A549 (cell line): ENCODE results near the gene ABCA1. TPM values are rescaled to one million over a fixed set of nuclear protein-coding genes. Genes with fewer than 3 reads are reported as not detected.
A peak's percentile ranks its signal among the peaks of the same experiment; 100 is the strongest.

Experiments
- ATAC-seq, 2 experiments: fragments of 200-7000 bp in 1 of 2; fragments of >200 bp in 1 of 2; cut with Nextera tagmentation in 1 of 2; cut with Tn5 transposase in 1 of 2; 3 replicates each; pipeline versions ENCODE4 v1.8.0 to v1.9.1; 2018 to 2020; ENCODE audit warnings: mild to moderate bottlenecking in 1 of 2, moderate library complexity in 1 of 2
- CTCF ChIA-PET: fragments of 300-600 bp; sonication (Branson Sonifier 250); formaldehyde crosslinking; extraction: SDS; loops from one replicate; lab custom pipeline; 2021; ENCODE audit warnings: antibody characterized with exemption, inconsistent platforms; lab: Yijun Ruan, JAX
- POLR2A ChIA-PET: fragments of 350-600 bp; formaldehyde crosslinking; extraction: SDS; loops from one replicate; lab custom pipeline; 2021; ENCODE audit warnings: antibody characterized with exemption, inconsistent platforms; lab: Yijun Ruan, JAX
- DNase-seq, 2 experiments: peaks; one replicate each; pipeline versions ENCODE4 v3.0.0 to v3.0.0-alpha.2; 2011 to 2016; ENCODE audit warnings: low read depth in 1 of 2, low spot score in 1 of 2
- FAIRE-seq: peaks from 2 replicates; lab custom pipeline; 2011; peaks lifted over from hg19 to GRCh38; lab: Jason Lieb, UNC
- H3K27ac ChIP-seq, 2 experiments: fragments of >200 bp; sonication (Bioruptor Twin); formaldehyde crosslinking; 3 replicates each; pipeline ENCODE4 v1.5.1; 2016 to 2017
- H3K4me1 ChIP-seq: fragments of >200 bp; sonication (Bioruptor Twin); formaldehyde crosslinking; 3 replicates; pipeline ENCODE4 v1.6.1; 2016
- H3K4me2 ChIP-seq: fragments of >200 bp; sonication (Bioruptor Twin); formaldehyde crosslinking; 3 replicates; pipeline ENCODE4 v1.6.1; 2016
- H3K4me3 ChIP-seq: fragments of >200 bp; sonication (Bioruptor Twin); formaldehyde crosslinking; 3 replicates; pipeline ENCODE4 v1.5.1; 2016
- H3K9me3 ChIP-seq: fragments of >200 bp; sonication (Bioruptor Twin); formaldehyde crosslinking; 3 replicates; pipeline ENCODE4 v1.6.1; 2016
- ATOH8 ChIP-seq: fragments of 250-450 bp; sonication (Bioruptor Pico); IDR thresholded peaks from 2 replicates; pipeline ENCODE4 v1.5.0; 2020; ENCODE audit warnings: low read depth, mild to moderate bottlenecking, moderate library complexity
- CBX2 ChIP-seq: fragments of 200-600 bp; sonication (generic); IDR thresholded peaks from 2 replicates; pipeline ENCODE4 v1.6.1; 2016; ENCODE audit warnings: low read depth, mild to moderate bottlenecking, borderline replicate concordance
- CEBPB ChIP-seq, 2 experiments: fragments of >200 bp in 1 of 2; sonication (Bioruptor Twin) in 1 of 2; formaldehyde crosslinking in 1 of 2; IDR thresholded peaks; 2 replicates each; pipeline ENCODE4 v1.6.1; 2012 to 2016
- CTCF ChIP-seq: fragments of >200 bp; sonication (Bioruptor Twin); formaldehyde crosslinking; IDR thresholded peaks from 3 replicates; pipeline ENCODE4 v1.5.1; 2016
- E2F6 ChIP-seq: IDR thresholded peaks from 2 replicates; pipeline ENCODE4 v1.6.1; 2012; ENCODE audit warnings: low read depth, borderline replicate concordance
- ELK1 ChIP-seq: fragments of 150-350 bp; IDR thresholded peaks from 2 replicates; pipeline ENCODE4 v1.6.1; 2014; ENCODE audit warnings: low read depth, mild to moderate bottlenecking, low read length
- FOSB ChIP-seq: fragments of 250-450 bp; sonication (Bioruptor Pico); IDR thresholded peaks from 2 replicates; pipeline ENCODE4 v1.5.0; 2020; ENCODE audit warnings: mild to moderate bottlenecking, moderate library complexity
- FOSL2 ChIP-seq, 2 experiments: fragments of 450-650 bp in 1 of 2; fragments of >200 bp in 1 of 2; sonication (Bioruptor Twin) in 1 of 2; formaldehyde crosslinking; IDR thresholded peaks; 2 replicates each; pipeline versions ENCODE4 v1.5.0 to v1.6.1; 2016 to 2020; ENCODE audit warnings: mild to moderate bottlenecking in 1 of 2, moderate library complexity in 1 of 2
- HDAC2 ChIP-seq: fragments of 200-600 bp; sonication (generic); IDR thresholded peaks from 2 replicates; pipeline ENCODE4 v1.6.1; 2016
- HES2 ChIP-seq: fragments of >200 bp; sonication (Bioruptor Twin); formaldehyde crosslinking; IDR thresholded peaks from 2 replicates; pipeline ENCODE4 v1.6.1; 2016
- HEYL ChIP-seq: fragments of 250-450 bp; sonication (Bioruptor Pico); IDR thresholded peaks from 2 replicates; pipeline ENCODE4 v1.8.0; 2021; ENCODE audit warnings: mild to moderate bottlenecking, moderate library complexity
- HOXA7 ChIP-seq: fragments of 250-450 bp; sonication (Bioruptor Pico); IDR thresholded peaks from 2 replicates; pipeline ENCODE4 v1.5.0; 2020; ENCODE audit warnings: mild to moderate bottlenecking, moderate library complexity
- HOXB13 ChIP-seq: fragments of 250-450 bp; sonication (Bioruptor Pico); IDR thresholded peaks from 2 replicates; pipeline ENCODE4 v1.5.0; 2020; ENCODE audit warnings: low read depth, mild to moderate bottlenecking, moderate library complexity
- JUN ChIP-seq, 2 experiments: fragments of >200 bp; sonication (Bioruptor Twin); formaldehyde crosslinking; IDR thresholded peaks; 2 replicates in 1 of 2; 3 replicates in 1 of 2; pipeline ENCODE4 v1.6.1; 2016 to 2017
- MYC ChIP-seq: IDR thresholded peaks from 2 replicates; pipeline ENCODE4 v1.6.1; 2012; ENCODE audit warnings: mild to moderate bottlenecking, inconsistent platforms, low read length, improper control_type of control experiment, borderline replicate concordance
- NFE2L2 ChIP-seq: fragments of 150-350 bp; conservative IDR thresholded peaks from 2 replicates; pipeline ENCODE4 v1.6.1; 2014; ENCODE audit warnings: low read length
- NPAS2 ChIP-seq: fragments of 250-450 bp; sonication (Bioruptor Pico); IDR thresholded peaks from 2 replicates; pipeline ENCODE4 v1.8.0; 2022; ENCODE audit warnings: mild to moderate bottlenecking, moderate library complexity, borderline replicate concordance
- PHF8 ChIP-seq: fragments of 200-600 bp; sonication (generic); IDR thresholded peaks from 2 replicates; pipeline ENCODE4 v1.6.1; 2016; ENCODE audit warnings: low read depth, mild to moderate bottlenecking, antibody characterized with exemption, moderate library complexity, borderline replicate concordance
- RARB ChIP-seq: fragments of 250-450 bp; sonication (Bioruptor Pico); IDR thresholded peaks from 2 replicates; pipeline ENCODE4 v1.8.0; 2021; ENCODE audit warnings: mild to moderate bottlenecking, moderate library complexity
- RFX5 ChIP-seq: fragments of 450-650 bp; IDR thresholded peaks from 2 replicates; pipeline ENCODE4 v1.7.1; 2014; ENCODE audit warnings: antibody characterized with exemption, mild to moderate bottlenecking, moderate library complexity
- RNF2 ChIP-seq: fragments of 200-600 bp; sonication (generic); IDR thresholded peaks from 2 replicates; pipeline ENCODE4 v1.6.1; 2016; ENCODE audit warnings: low read depth, mild to moderate bottlenecking, antibody characterized with exemption, moderate library complexity, borderline replicate concordance
- SREBF2 ChIP-seq: fragments of 450-650 bp; IDR thresholded peaks from 2 replicates; pipeline ENCODE4 v1.6.1; 2014; ENCODE audit warnings: mild to moderate bottlenecking, moderate library complexity
- TFCP2L1 ChIP-seq: fragments of 250-450 bp; sonication (Bioruptor Pico); IDR thresholded peaks from 2 replicates; pipeline ENCODE4 v1.5.0; 2021; ENCODE audit warnings: mild to moderate bottlenecking
- USF2 ChIP-seq: fragments of 450-650 bp; IDR thresholded peaks from 2 replicates; pipeline ENCODE4 v1.6.1; 2014; ENCODE audit warnings: antibody characterized with exemption
- ZFP36 ChIP-seq: fragments of 450-650 bp; IDR thresholded peaks from 2 replicates; pipeline ENCODE4 v1.6.1; 2014; ENCODE audit warnings: borderline replicate concordance; ENCODE audit not compliant: partially characterized antibody
- WGBS: methylation state at CpG from one replicate; pipeline ENCODE4 v1.1.6; 2017; ENCODE audit errors: missing lambda C conversion rate; 5-methylcytosine and 5-hydroxymethylcytosine counted together
- polyA plus RNA-seq, 4 experiments: library from polyadenylated mRNA; depleted of rRNA in 3 of 4; stranded (reverse); fragments of >200 nt; fragmentation: RNase III in 1 of 4; extraction: RNeasy Plus Mini Kit Qiagen cat#74134 plus additional on column Dnase treatment in 1 of 4; gene quantifications; 2 replicates in 3 of 4; 3 replicates in 1 of 4; pipeline ENCODE4 v1.2.3, GENCODE V29; 2011 to 2017

Gene ABCA1
- polyA plus RNA-seq, 2 of the 4 experiments (the other 2 are of a cell fraction) = 3.6 to 12.0 TPM

- no peak for DNase-seq
- CTCF ChIA-PET = interaction anchor here (0.9 to 1.7 kb wide), 4 partner anchors 9 to 561 kb away, joined by 3 to 5 read pairs (median 4); no protein-coding TSS in a partner anchor
- H3K27ac ChIP-seq = no peak overlapping the region
- ATAC-seq = no peak
- TF ChIP-seq JUN (IDR thresholded peaks at IDR 0.05) (no peak), FOSL2 (IDR thresholded peaks at IDR 0.05) (0 out of 2 replicates have a peak, but pooled peaks have one; percentile 15), FOSL2 (CRISPR knock-in tag; IDR thresholded peaks at IDR 0.05) (no peak), ATOH8 (CRISPR knock-in tag) (no peak), CEBPB (IDR thresholded peaks at IDR 0.05) (peak in 1 of 2 experiments; percentile 23; a peak in 1 of 4 replicates)
- 0 out of 3 replicates have a peak overlapping the region, but pooled peaks have one; percentile 29 for H3K4me2 ChIP-seq
- no peak for FAIRE-seq
- POLR2A ChIA-PET = no interaction called here
- WGBS = 67% methylated on average over 1 of the region's 1 CpG
- H3K4me3 ChIP-seq = no peak overlapping the region
- H3K9me3 ChIP-seq = no peaks in the 10 kb centered on the region
- peaks cover 11% of the 10 kb centered on the region; the same call in 1 of the 3 replicates for H3K4me1 ChIP-seq
Measured at GRCh38 chr9:104854613-104855012, 73.3 kb downstream of the ABCA1 start.

- ATAC-seq (no peak), FAIRE-seq (no peak), DNase-seq (no peak)
- no peaks in the 10 kb centered on the region for H3K9me3 ChIP-seq
- no peak overlapping the region for H3K4me2 ChIP-seq
- no peak overlapping the region for H3K4me3 ChIP-seq
- TF ChIP-seq HDAC2 = no peak
- TF ChIP-seq NPAS2 (CRISPR knock-in tag) = no peak
- no peak for TF ChIP-seq SREBF2
- TF ChIP-seq FOSB = no peak
- no peak for TF ChIP-seq CBX2
- TF ChIP-seq E2F6 = no peak
- TF ChIP-seq RFX5 = no peak
- ChIA-PET POLR2A (no interaction called here), CTCF (interaction anchor here (1.1 to 1.7 kb wide), 3 partner anchors 10 to 562 kb away, joined by 3 to 8 read pairs (median 5); no protein-coding TSS in a partner anchor)
- peaks cover 11% of the 10 kb centered on the region; the same call in 1 of the 3 replicates for H3K4me1 ChIP-seq
- no peak overlapping the region for H3K27ac ChIP-seq
Measured at GRCh38 chr9:104853683-104854082, 74.3 kb downstream of the ABCA1 start.

- H3K9me3 ChIP-seq = no peaks in the 10 kb centered on the region
- 80% methylated on average over 4 of the region's 4 CpGs for WGBS
- no peak overlapping the region for H3K27ac ChIP-seq
- FAIRE-seq (no peak), DNase-seq (no peak), ATAC-seq (no peak)
- CTCF ChIA-PET = interaction anchor here (1.1 to 1.5 kb wide), 2 partner anchors 10 to 563 kb away, joined by 5 to 8 read pairs; no protein-coding TSS in a partner anchor
- no peak overlapping the region for H3K4me2 ChIP-seq
- H3K4me1 ChIP-seq = peaks cover 11% of the 10 kb centered on the region; the same call in 1 of the 3 replicates
- H3K4me3 ChIP-seq = no peak overlapping the region
- POLR2A ChIA-PET = no interaction called here
- no peak for TF ChIP-seq NFE2L2
- no peak for TF ChIP-seq TFCP2L1 (CRISPR knock-in tag)
- TF ChIP-seq FOSL2 (IDR thresholded peaks at IDR 0.05) = no peak
- no peak for TF ChIP-seq FOSL2 (CRISPR knock-in tag; IDR thresholded peaks at IDR 0.05)
- TF ChIP-seq ELK1 = no peak
- TF ChIP-seq HOXA7 (CRISPR knock-in tag) = no peak
- TF ChIP-seq ZFP36 = no peak
- TF ChIP-seq HOXB13 (CRISPR knock-in tag) = no peak
- no peak for TF ChIP-seq HEYL (CRISPR knock-in tag)
- no peak for TF ChIP-seq RARB
- no peak for TF ChIP-seq PHF8
- no peak for TF ChIP-seq HDAC2
- no peak for TF ChIP-seq MYC
- no peak for TF ChIP-seq RFX5
- no peak for TF ChIP-seq RNF2
- TF ChIP-seq CTCF = no peak
- TF ChIP-seq USF2 = no peak
- TF ChIP-seq HES2 = no peak
- TF ChIP-seq SREBF2 = no peak
Measured at GRCh38 chr9:104853159-104853558, 74.8 kb downstream of the ABCA1 start.
